HG02588 (cell line): Measurements from ENCODE around the gene MT2A.
"Not testable (repeated sequence)": the region's sequence is repeated elsewhere in the genome, so short reads cannot be mapped to it uniquely, and the experiment has no call there.

Experiments used
- ATAC-seq: cut with Tn5 transposase; IDR thresholded peaks from one replicate; pipeline ENCODE4 v1.9.1; 2021; ENCODE audit warnings: mild to moderate bottlenecking, moderate library complexity; ENCODE audit not compliant: unreplicated experiment

The MT2A gene

DNA sequence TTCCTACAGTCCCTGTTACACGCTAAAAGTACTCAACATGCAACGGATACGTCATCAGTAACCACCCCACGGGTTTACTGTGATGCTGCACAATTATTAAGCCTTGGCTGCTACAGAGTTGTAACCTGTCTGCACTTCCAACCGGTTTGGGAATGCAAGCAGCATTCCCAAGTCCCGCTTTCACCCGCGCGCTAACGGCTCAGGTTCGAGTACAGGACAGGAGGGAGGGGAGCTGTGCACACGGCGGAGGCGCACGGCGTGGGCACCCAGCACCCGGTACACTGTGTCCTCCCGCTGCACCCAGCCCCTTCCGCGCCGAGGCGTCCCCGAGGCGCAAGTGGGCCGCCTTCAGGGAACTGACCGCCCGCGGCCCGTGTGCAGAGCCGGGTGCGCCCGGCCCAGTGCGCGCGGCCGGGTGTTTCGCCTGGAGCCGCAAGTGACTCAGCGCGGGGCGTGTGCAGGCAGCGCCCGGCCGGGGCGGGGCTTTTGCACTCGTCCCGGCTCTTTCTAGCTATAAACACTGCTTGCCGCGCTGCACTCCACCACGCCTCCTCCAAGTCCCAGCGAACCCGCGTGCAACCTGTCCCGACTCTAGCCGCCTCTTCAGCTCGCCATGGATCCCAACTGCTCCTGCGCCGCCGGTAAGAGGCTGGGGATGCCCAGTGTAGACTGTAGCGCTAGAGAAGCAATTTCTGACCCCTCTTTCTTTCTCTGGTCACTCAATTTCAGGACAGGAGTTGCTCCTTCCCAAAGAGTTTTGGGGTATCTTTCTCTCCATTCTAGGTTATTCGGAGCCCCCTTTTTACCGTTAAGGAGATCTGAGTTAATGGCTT lies at the start of gene MT2A:
Gene MT2A, plus strand, starts transcription at position 542 of the 833 bp plus-strand sequence. Its CDS starts 72 bp downstream, at position 614.
- ATAC-seq, result peak; percentile 88

- ATAC-seq, result no peak
Observed at GRCh38 chr16:56559109-56559508, 49.3 kb upstream of the MT2A start.

DNA sequence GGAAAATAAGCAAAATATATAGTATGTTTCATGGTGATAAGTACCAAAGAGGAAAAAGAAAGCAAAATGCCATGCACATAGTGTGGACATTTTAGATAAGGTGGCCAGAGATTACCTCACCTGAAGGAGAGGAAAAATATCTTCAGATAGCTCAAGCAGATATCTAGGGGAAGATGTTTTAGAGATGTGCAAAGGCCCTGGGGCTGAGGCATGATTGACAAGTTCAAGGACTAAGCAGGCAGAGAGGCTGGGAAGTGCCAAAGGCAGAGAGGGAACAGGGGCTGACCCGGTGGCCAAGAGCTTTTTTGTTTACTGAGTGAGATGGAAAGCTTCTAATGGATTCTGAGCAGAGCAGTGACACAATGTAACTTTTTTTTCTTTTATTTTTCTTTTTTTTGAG lies 47.9 kb upstream of the MT2A start:
- ATAC-seq, result no peak

- ATAC-seq, result no peak
Observed at GRCh38 chr16:56561126-56561525, 47.3 kb upstream of the MT2A start.

DNA sequence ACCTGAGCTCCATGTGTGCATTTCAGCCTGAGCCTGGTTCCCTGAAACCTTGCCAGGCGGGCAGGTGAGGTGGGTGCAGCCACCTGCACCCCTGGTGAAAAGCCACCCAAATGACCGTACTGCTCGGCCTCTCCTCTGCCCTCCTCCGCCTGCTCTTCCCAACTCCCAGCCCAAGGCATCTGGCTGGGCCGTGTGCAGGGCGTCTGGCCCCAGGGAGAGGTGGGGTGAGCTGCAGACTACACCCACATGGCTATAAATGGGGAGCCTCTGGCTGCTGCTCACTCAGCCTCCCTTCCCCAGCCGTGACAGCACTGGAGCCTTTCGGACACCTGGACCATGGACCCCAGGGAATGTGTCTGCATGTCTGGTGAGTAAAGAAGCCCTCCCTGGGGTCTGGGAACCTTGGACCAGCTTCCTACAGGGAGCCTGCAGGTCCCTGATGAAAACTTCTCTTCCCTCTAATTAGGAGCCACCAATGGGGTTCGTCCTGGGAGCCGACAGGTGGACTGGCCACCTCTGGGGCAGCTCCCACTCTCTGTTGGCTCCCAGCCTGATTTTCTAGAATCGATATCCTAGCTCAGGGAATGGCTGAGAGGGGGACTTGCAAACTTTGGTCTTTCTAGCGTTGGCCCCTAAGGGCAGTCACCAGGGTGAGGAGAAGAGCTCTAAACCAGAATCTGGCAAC lies 43.4 kb upstream of the MT2A start, which contains the start of gene MT4:
Gene MT4, plus strand, starts transcription at position 281 of the 685 bp plus-strand sequence. Its CDS starts 56 bp downstream, at position 337.
- no peak for ATAC-seq

- ATAC-seq, result no peak
Observed at GRCh38 chr16:56569971-56570370, 38.4 kb upstream of the MT2A start.

- ATAC-seq, result no peak
Observed at GRCh38 chr16:56571525-56571924, 36.9 kb upstream of the MT2A start.

DNA sequence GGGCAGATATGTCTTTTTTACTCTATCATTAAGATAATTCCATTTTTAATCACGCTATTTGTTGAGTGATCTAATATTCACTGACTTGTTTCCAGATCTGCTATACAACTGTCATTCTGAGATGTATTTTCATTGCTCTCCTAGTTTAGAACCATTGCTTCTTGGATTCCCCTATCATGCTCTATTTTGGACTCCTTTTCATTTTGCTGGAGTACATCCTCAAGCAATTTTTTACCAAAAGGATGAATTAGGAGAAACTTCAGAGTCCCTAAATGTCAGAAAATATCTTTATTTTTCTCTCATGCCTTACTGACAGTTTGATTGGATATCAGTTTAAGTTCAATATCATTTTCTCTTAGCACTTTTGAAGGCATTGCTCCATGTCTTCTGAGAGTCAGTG lies 33.8 kb upstream of the MT2A start:
- no peak for ATAC-seq

- no peak for ATAC-seq
Observed at GRCh38 chr16:56576585-56577299, 31.6 kb upstream of the MT2A start.

- ATAC-seq, result no peak
Observed at GRCh38 chr16:56577300-56577625, 31.1 kb upstream of the MT2A start.

- no peak for ATAC-seq
Observed at GRCh38 chr16:56580391-56581048, 27.9 kb upstream of the MT2A start.

DNA sequence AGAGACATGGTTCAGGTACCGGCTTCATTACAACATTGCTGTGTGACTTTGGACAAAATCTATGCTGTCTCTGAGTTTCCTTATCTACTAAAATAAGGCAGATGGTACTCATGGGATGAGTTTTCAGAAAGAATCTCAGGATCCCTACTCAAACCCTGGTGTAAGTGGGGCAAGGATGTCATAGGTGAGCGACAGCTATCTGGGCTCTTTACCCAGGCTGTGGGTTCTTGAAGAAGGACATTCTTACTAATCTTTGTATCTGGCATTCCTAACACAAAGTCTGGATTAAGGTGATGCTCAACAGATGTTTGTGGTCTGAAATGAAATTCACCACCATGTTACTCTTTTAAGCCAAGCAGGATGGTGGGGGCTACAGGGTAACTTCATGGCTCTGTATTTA lies 25.5 kb upstream of the MT2A start:
- not testable (repeated sequence) for ATAC-seq

DNA sequence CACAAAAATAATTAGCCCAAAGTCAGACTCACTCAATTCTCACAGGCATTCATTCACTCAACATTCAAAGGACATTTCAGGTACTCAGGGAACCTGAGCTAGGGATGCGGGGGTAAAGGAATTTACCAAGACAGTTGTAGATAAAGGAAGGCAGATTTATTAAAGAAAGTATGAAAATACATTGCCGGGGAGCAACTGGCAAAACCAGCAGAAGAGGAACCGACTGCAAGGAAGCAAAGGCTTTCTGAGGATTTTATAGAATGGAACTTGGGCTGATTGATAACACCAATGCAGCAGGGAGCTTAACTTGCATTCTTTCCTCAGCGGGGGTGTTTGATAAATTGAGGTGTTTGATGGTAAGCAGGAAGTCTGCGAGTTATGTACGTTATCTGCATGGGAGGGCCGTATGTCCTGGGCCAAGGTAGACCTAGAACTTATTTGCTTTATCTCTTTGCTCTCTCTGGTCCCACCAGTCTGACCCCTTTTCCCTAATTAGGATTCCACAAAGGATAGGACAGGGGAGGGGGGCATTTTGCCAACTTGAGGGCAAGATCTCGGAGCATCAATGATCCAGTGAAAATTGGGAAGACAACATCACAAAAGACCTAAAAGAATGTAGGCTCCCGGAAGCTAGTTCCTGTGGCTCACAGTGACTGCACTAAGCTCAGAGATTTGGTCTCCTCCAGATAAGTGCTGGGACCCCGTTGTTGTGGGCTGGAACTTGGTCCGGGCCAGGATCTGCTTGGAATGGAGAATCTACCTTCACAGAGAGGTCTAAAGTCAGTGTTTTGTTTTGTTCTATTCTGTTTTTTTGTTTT lies 24.8 kb upstream of the MT2A start:
- ATAC-seq, result no peak

GRCh38 chr16:56584276-56584675 lies 24.1 kb upstream of the MT2A start:
- ATAC-seq, result no peak

DNA sequence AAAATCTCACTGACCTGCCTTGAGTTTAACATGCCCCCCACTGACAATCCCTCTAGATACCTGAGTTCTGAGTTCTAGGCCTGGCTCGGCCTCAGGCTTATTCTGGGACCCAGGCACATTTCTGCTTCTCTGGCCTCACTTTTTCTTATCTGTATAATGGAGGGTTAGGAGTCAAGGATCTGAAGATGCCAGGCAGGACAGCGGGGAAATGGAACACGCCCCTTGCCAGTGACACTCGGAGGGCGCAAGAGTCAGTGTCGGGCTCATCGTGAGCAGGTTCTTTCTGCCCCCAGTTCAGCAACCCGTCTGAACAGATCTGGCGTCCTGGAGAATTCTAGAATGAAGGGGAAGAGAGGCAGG lies 19.6 kb upstream of the MT2A start:
- ATAC-seq, result no peak

- ATAC-seq, result no peak
Observed at GRCh38 chr16:56589141-56590039, 19.0 kb upstream of the MT2A start, which contains the start of gene MT3. Gene MT3 (plus strand): TSS chr16:56589528. CDS start chr16:56589591, 63 bp downstream.

DNA sequence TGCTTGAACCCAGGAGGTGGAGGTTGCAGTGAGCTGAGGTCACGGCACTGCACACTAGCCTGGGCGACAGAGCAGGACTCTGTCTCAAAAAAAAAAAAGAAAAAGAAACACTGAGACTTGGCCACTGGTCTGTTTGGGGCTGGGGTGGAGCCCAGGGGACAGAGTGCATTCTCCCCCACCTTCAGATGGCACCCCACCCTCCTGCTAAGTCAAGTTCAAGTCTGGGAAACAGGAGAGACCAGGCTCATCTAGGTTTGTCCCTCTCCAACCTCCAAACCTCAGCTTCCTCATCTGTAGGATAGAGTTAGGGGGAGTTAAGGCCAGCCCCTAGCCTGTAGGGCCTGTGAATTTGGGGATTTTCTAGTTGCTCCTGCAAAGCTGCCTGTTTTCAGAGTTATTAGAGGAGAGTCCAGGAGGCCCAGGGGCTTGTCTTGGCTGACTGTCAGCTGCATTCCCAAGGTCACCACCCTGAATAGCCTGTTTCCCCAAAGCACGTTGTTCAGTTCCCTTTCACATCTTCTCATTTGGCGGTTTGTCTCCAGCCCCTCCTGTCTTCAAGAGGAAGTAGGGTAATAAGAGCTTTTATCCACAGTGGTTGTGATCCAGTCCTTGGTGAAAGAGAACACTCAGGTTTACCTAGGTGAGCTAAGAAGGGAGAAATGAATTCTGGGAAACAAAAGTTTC lies 16.9 kb upstream of the MT2A start:
- ATAC-seq, result no peak

DNA sequence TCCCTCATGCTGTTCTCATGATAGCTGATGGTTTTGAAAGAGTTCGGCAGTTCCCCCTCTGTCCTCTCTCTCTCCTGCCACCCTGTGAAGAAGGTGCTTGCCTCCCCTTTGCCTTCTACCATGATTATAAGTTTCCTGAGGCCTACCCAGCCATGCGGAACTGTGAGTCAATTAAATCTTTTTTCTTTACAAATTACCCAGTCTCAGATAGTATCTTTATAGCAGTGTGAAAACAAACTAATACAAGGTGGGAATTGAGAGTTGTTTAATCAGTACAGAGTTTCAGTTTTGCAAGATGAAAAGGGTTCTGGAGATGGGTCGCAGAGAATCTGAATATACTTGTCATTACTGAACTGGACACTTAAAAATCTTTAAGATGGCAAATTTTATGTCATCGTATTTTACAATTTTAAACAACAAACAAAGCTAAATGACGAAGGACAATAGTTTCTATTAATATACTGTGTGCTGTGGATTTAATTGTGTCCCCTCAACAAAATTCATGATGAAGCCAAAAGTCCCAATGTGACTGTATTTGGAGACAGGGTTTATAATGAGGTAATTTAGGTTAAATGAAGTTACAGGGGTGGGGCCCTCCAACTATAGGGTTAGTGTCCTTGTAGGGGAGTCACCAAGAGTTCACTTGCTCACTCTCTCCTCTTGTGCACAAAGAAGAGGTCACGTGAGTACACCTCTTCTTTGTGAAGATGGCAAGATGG lies 14.7 kb upstream of the MT2A start:
- ATAC-seq, result no peak
